ENCODE measurements around the gene ABCA9.

Gene ABCA9

GRCh38 chr17:69030169-69030568, 30.6 kb downstream of the ABCA9 start:
- Histone ChIP-seq H3K18ac (ENCODE audit: low read depth in 1 of 2, low read length in 2 of 2) (no peak overlapping the region), H2BK15ac (ENCODE audit: low read depth, poor library complexity, severe bottlenecking) (no peak overlapping the region), H3K27me3 (ENCODE audit: control insufficient read depth in 1 of 2, insufficient read depth in 1 of 2, low read length in 2 of 2) (no peaks in the 10 kb centered on the region), H3K27ac (ENCODE audit: low read length, poor library complexity, severe bottlenecking) (no peak overlapping the region), H2BK12ac (ENCODE audit: low read length in 2 of 2) (no peak overlapping the region), H3K4me3 (ENCODE audit: insufficient read depth in 1 of 2, low read depth in 1 of 2, low read length in 2 of 2) (no peak overlapping the region), H3K9me3 (ENCODE audit: control insufficient read depth, low read length) (no peaks in the 10 kb centered on the region), H3K4me1 (ENCODE audit: control insufficient read depth, insufficient read depth, low read depth, low read length) (no peaks in the 10 kb centered on the region), H3K4me2 (ENCODE audit: low read length, poor library complexity, severe bottlenecking) (no peak overlapping the region), H3K36me3 (ENCODE audit: control insufficient read depth in 1 of 2, insufficient read depth in 2 of 2, low read depth in 1 of 2, low read length in 2 of 2) (peaks cover 0 to 100% of the 10 kb centered on the region in 2 experiments), H3K79me1 (replicated peaks; ENCODE audit: low read length, poor library complexity, severe bottlenecking) (no peaks in the 10 kb centered on the region), H3K23ac (ENCODE audit: low read length in 2 of 2) (no peak overlapping the region), H2BK5ac (ENCODE audit: low read depth, low read length, poor library complexity, severe bottlenecking) (no peak overlapping the region), H2BK120ac (ENCODE audit: low read depth, low read length) (no peak overlapping the region), H3K9ac (ENCODE audit: low read length) (no peak overlapping the region), H2AK5ac (ENCODE audit: low read length, severe bottlenecking) (no peak overlapping the region), H3K4ac (ENCODE audit: low read depth in 1 of 2, low read length in 2 of 2) (no peak overlapping the region), H4K91ac (ENCODE audit: low read length) (no peak overlapping the region), H3K14ac (ENCODE audit: low read length in 2 of 2) (no peak overlapping the region), H2AFZ (ENCODE audit: low read depth, low read length) (no peak overlapping the region), H4K8ac (ENCODE audit: low read length) (no peak overlapping the region)
- no peak for DNase-seq
- WGBS = 96% methylated on average over 1 of the region's 1 CpG

GRCh38 chr17:69018687-69019086, 42.0 kb downstream of the ABCA9 start:
- Histone ChIP-seq H3K9ac (ENCODE audit: low read length) (no peak overlapping the region), H3K23ac (ENCODE audit: low read length in 2 of 2) (no peak overlapping the region), H4K8ac (ENCODE audit: low read length) (no peak overlapping the region), H3K36me3 (ENCODE audit: control insufficient read depth in 1 of 2, insufficient read depth in 2 of 2, low read depth in 1 of 2, low read length in 2 of 2) (peaks cover 0 to 98% of the 10 kb centered on the region in 2 experiments), H2BK5ac (ENCODE audit: low read depth, low read length, poor library complexity, severe bottlenecking) (no peak overlapping the region), H3K9me3 (ENCODE audit: control insufficient read depth, low read length) (no peaks in the 10 kb centered on the region), H4K91ac (ENCODE audit: low read length) (no peak overlapping the region), H3K27ac (ENCODE audit: low read length, poor library complexity, severe bottlenecking) (no peak overlapping the region), H3K79me1 (replicated peaks; ENCODE audit: low read length, poor library complexity, severe bottlenecking) (no peaks in the 10 kb centered on the region), H3K4me1 (ENCODE audit: control insufficient read depth, insufficient read depth, low read depth, low read length) (no peaks in the 10 kb centered on the region), H3K4me3 (ENCODE audit: insufficient read depth in 1 of 2, low read depth in 1 of 2, low read length in 2 of 2) (no peak overlapping the region), H2AFZ (ENCODE audit: low read depth, low read length) (no peak overlapping the region), H2AK5ac (ENCODE audit: low read length, severe bottlenecking) (no peak overlapping the region), H3K4ac (ENCODE audit: low read depth in 1 of 2, low read length in 2 of 2) (no peak overlapping the region), H2BK15ac (ENCODE audit: low read depth, poor library complexity, severe bottlenecking) (no peak overlapping the region), H3K4me2 (ENCODE audit: low read length, poor library complexity, severe bottlenecking) (no peak overlapping the region), H3K14ac (ENCODE audit: low read length in 2 of 2) (no peak overlapping the region), H3K18ac (ENCODE audit: low read depth in 1 of 2, low read length in 2 of 2) (no peak overlapping the region), H2BK12ac (ENCODE audit: low read length in 2 of 2) (no peak overlapping the region), H2BK120ac (ENCODE audit: low read depth, low read length) (no peak overlapping the region), H3K27me3 (ENCODE audit: control insufficient read depth in 1 of 2, insufficient read depth in 1 of 2, low read length in 2 of 2) (no peaks in the 10 kb centered on the region)
- no peak for DNase-seq
- 92% methylated on average over 1 of the region's 1 CpG for WGBS

GRCh38 chr17:69018022-69018615, 42.6 kb downstream of the ABCA9 start:
- Histone ChIP-seq H2BK15ac (ENCODE audit: low read depth, poor library complexity, severe bottlenecking) (no peak overlapping the region), H3K27ac (ENCODE audit: low read length, poor library complexity, severe bottlenecking) (no peak overlapping the region), H3K4me2 (ENCODE audit: low read length, poor library complexity, severe bottlenecking) (no peak overlapping the region), H3K4me3 (ENCODE audit: insufficient read depth in 1 of 2, low read depth in 1 of 2, low read length in 2 of 2) (no peak overlapping the region), H3K79me1 (replicated peaks; ENCODE audit: low read length, poor library complexity, severe bottlenecking) (no peaks in the 10 kb centered on the region), H2AK5ac (ENCODE audit: low read length, severe bottlenecking) (no peak overlapping the region), H2AFZ (ENCODE audit: low read depth, low read length) (no peak overlapping the region), H4K8ac (ENCODE audit: low read length) (no peak overlapping the region), H3K9me3 (ENCODE audit: control insufficient read depth, low read length) (no peaks in the 10 kb centered on the region), H3K4ac (ENCODE audit: low read depth in 1 of 2, low read length in 2 of 2) (no peak overlapping the region), H2BK5ac (ENCODE audit: low read depth, low read length, poor library complexity, severe bottlenecking) (no peak overlapping the region), H3K27me3 (ENCODE audit: control insufficient read depth in 1 of 2, insufficient read depth in 1 of 2, low read length in 2 of 2) (no peaks in the 10 kb centered on the region), H3K14ac (ENCODE audit: low read length in 2 of 2) (no peak overlapping the region), H3K18ac (ENCODE audit: low read depth in 1 of 2, low read length in 2 of 2) (no peak overlapping the region), H2BK120ac (ENCODE audit: low read depth, low read length) (no peak overlapping the region), H4K91ac (ENCODE audit: low read length) (no peak overlapping the region), H3K23ac (ENCODE audit: low read length in 2 of 2) (no peak overlapping the region), H2BK12ac (ENCODE audit: low read length in 2 of 2) (no peak overlapping the region), H3K36me3 (ENCODE audit: control insufficient read depth in 1 of 2, insufficient read depth in 2 of 2, low read depth in 1 of 2, low read length in 2 of 2) (peaks cover 0 to 98% of the 10 kb centered on the region in 2 experiments), H3K9ac (ENCODE audit: low read length) (no peak overlapping the region), H3K4me1 (ENCODE audit: control insufficient read depth, insufficient read depth, low read depth, low read length) (no peaks in the 10 kb centered on the region)
- WGBS = 50% methylated on average over 1 of the region's 3 CpGs
- DNase-seq = no peak

GRCh38 chr17:69015631-69016030, 45.1 kb downstream of the ABCA9 start:
- WGBS = no CpG with 5 or more reads among the region's 2 CpGs
- H3K23ac ChIP-seq (ENCODE audit: low read length in 2 of 2) = no peak overlapping the region
- no peaks in the 10 kb centered on the region for H3K4me1 ChIP-seq (ENCODE audit: control insufficient read depth, insufficient read depth, low read depth, low read length)
- H2BK15ac ChIP-seq (ENCODE audit: low read depth, poor library complexity, severe bottlenecking) = no peak overlapping the region
- DNase-seq = no peak
- H3K4me2 ChIP-seq (ENCODE audit: low read length, poor library complexity, severe bottlenecking) = no peak overlapping the region
- no peak overlapping the region for H2BK120ac ChIP-seq (ENCODE audit: low read depth, low read length)
- no peak overlapping the region for H2BK12ac ChIP-seq (ENCODE audit: low read length in 2 of 2)
- H3K14ac ChIP-seq (ENCODE audit: low read length in 2 of 2) = no peak overlapping the region
- H3K79me1 ChIP-seq (replicated peaks; ENCODE audit: low read length, poor library complexity, severe bottlenecking) = no peaks in the 10 kb centered on the region
- no peak overlapping the region for H3K27ac ChIP-seq (ENCODE audit: low read length, poor library complexity, severe bottlenecking)
- no peak overlapping the region for H4K91ac ChIP-seq (ENCODE audit: low read length)
- no peak overlapping the region for H4K8ac ChIP-seq (ENCODE audit: low read length)
- peaks cover 0 to 100% of the 10 kb centered on the region in 2 experiments for H3K36me3 ChIP-seq (ENCODE audit: control insufficient read depth in 1 of 2, insufficient read depth in 2 of 2, low read depth in 1 of 2, low read length in 2 of 2)
- no peak overlapping the region for H2BK5ac ChIP-seq (ENCODE audit: low read depth, low read length, poor library complexity, severe bottlenecking)
- no peak overlapping the region for H3K9ac ChIP-seq (ENCODE audit: low read length)
- H3K4me3 ChIP-seq (ENCODE audit: insufficient read depth in 1 of 2, low read depth in 1 of 2, low read length in 2 of 2) = no peak overlapping the region
- no peak overlapping the region for H2AFZ ChIP-seq (ENCODE audit: low read depth, low read length)
- H3K4ac ChIP-seq (ENCODE audit: low read depth in 1 of 2, low read length in 2 of 2) = no peak overlapping the region
- H3K9me3 ChIP-seq (ENCODE audit: control insufficient read depth, low read length) = no peaks in the 10 kb centered on the region
- no peak overlapping the region for H2AK5ac ChIP-seq (ENCODE audit: low read length, severe bottlenecking)
- no peaks in the 10 kb centered on the region for H3K27me3 ChIP-seq (ENCODE audit: control insufficient read depth in 1 of 2, insufficient read depth in 1 of 2, low read length in 2 of 2)
- no peak overlapping the region for H3K18ac ChIP-seq (ENCODE audit: low read depth in 1 of 2, low read length in 2 of 2)

Measured in mesenchymal stem cell (in vitro differentiated cells and primary cell).